Measurements from ENCODE around the gene TNFRSF19. TPM values are rescaled to one million over a fixed set of nuclear protein-coding genes. Genes with fewer than 3 reads are reported as not detected.

Gene TNFRSF19
- total RNA-seq, 1 experiment from 2014 or later, result 0.24 TPM

DNA sequence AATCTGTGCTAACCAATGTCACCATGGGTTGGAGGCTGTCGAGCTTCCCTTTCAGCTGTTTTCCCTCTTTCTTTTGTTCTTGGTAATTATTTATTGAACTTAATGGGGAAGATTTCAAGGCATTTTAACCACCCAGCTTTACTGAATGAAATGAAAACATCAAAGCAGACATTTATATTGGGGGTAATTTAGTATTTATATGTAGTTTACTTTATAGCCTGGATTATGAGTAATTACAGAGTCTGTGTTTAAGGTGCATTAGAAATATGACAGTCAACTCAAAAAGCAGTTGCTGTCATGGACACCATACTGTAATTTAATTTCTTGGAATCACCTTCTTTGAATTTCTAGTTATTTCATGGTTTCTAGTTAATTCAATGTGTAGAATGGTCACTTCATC is 42.0 kb downstream of the TNFRSF19 start:
- Histone ChIP-seq H3K4me3 (no peak overlapping the region), H3K27me3 (ENCODE audit: insufficient read depth, low read depth) (peaks cover 12% of the 10 kb centered on the region; the same call in 1 of the 2 replicates), H3K79me2 (ENCODE audit: low read depth) (no peaks in the 10 kb centered on the region), H4K20me1 (ENCODE audit: insufficient read depth) (no peaks in the 10 kb centered on the region), H3F3A (ENCODE audit: insufficient read depth, low read depth) (no peaks in the 10 kb centered on the region), H3K4me1 (replicated peaks; ENCODE audit: insufficient read depth) (no peaks in the 10 kb centered on the region), H3K27ac (no peak overlapping the region), H3K4me2 (no peak overlapping the region), H2AFZ (no peak overlapping the region), H3K9me2 (ENCODE audit: insufficient read depth) (no peaks in the 10 kb centered on the region), H3K9me3 (ENCODE audit: insufficient read depth, low read depth) (no peaks in the 10 kb centered on the region), H3K36me3 (ENCODE audit: low read depth) (no peaks in the 10 kb centered on the region)
- BruUV-seq (replicated peaks), result no TSS peak
- intact Hi-C loops (cut with micrococcal nuclease; ENCODE audit: unreplicated experiment), result no loop called here
- DNase-seq, result no peak
- ChIA-PET CTCF (no interaction called here), POLR2A (ENCODE audit: unreplicated experiment) (no interaction called here)
- no peak for TF ChIP-seq EZH2 (IDR thresholded peaks at IDR 0.05; ENCODE audit: low read depth)
- TF ChIP-seq, protein P1, sequence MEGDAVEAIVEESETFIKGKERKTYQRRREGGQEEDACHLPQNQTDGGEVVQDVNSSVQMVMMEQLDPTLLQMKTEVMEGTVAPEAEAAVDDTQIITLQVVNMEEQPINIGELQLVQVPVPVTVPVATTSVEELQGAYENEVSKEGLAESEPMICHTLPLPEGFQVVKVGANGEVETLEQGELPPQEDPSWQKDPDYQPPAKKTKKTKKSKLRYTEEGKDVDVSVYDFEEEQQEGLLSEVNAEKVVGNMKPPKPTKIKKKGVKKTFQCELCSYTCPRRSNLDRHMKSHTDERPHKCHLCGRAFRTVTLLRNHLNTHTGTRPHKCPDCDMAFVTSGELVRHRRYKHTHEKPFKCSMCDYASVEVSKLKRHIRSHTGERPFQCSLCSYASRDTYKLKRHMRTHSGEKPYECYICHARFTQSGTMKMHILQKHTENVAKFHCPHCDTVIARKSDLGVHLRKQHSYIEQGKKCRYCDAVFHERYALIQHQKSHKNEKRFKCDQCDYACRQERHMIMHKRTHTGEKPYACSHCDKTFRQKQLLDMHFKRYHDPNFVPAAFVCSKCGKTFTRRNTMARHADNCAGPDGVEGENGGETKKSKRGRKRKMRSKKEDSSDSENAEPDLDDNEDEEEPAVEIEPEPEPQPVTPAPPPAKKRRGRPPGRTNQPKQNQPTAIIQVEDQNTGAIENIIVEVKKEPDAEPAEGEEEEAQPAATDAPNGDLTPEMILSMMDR (conservative IDR thresholded peaks at IDR 0.05), result no peak

DNA sequence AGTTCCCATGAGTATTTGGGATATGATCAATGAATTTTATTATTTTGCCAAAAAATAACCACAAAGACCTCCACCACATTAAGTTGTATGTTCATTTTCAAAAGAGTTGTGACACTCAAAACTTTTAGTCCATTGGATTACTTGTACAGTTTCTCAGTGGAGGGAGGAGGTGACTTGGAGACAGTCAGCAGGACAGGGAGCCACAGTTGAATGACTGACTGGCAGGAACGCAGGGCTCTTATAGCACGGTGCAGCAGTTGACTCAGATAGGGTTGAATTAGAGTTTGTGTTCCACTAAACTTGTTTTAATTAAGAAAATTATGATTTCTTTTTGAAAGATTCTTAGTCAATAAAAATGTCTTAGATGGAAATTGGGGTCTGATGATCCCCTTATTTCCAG is 42.5 kb downstream of the TNFRSF19 start:
- no peaks in the 10 kb centered on the region for H3K4me1 ChIP-seq (replicated peaks; ENCODE audit: insufficient read depth)
- no peaks in the 10 kb centered on the region for H3K79me2 ChIP-seq (ENCODE audit: low read depth)
- H2AFZ ChIP-seq, result no peak overlapping the region
- no TSS peak for BruUV-seq (replicated peaks)
- ChIA-PET POLR2A (ENCODE audit: unreplicated experiment) (no interaction called here), CTCF (no interaction called here)
- DNase-seq, result no peak
- TF ChIP-seq, protein P1 (conservative IDR thresholded peaks at IDR 0.05), result no peak
- no peak for TF ChIP-seq EZH2 (IDR thresholded peaks at IDR 0.05; ENCODE audit: low read depth)
- H3K36me3 ChIP-seq (ENCODE audit: low read depth), result no peaks in the 10 kb centered on the region
- H3K27me3 ChIP-seq (ENCODE audit: insufficient read depth, low read depth), result peaks cover 12% of the 10 kb centered on the region; the same call in 1 of the 2 replicates
- H3K9me2 ChIP-seq (ENCODE audit: insufficient read depth), result no peaks in the 10 kb centered on the region
- H3K4me2 ChIP-seq, result no peak overlapping the region
- no peak overlapping the region for H3K27ac ChIP-seq
- no peak overlapping the region for H3K4me3 ChIP-seq
- intact Hi-C loops (cut with micrococcal nuclease; ENCODE audit: unreplicated experiment), result no loop called here
- no peaks in the 10 kb centered on the region for H3K9me3 ChIP-seq (ENCODE audit: insufficient read depth, low read depth)
- H4K20me1 ChIP-seq (ENCODE audit: insufficient read depth), result no peaks in the 10 kb centered on the region
- H3F3A ChIP-seq (ENCODE audit: insufficient read depth, low read depth), result no peaks in the 10 kb centered on the region

DNA sequence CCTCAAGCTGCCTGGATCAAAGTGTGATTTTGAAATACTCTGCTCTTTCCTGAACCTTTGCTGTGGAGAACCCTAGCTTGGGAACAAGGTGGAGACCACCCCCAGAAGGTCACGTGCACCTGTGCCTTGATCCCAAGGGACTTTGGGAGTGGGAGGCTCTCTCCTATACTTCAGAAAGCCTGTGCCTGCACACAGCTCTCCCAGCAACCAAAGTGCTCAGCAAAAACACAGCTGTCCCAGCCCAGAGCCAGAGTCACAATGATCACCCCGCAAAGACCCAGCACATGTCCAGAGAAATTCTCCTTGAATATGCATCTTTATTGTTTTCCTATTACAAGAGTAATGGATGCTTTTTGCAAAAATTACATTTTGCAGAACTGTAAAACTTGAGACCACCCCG is 43.4 kb downstream of the TNFRSF19 start:
- DNase-seq, result no peak
- no peaks in the 10 kb centered on the region for H3K79me2 ChIP-seq (ENCODE audit: low read depth)
- no peaks in the 10 kb centered on the region for H3K9me3 ChIP-seq (ENCODE audit: insufficient read depth, low read depth)
- H3K27me3 ChIP-seq (ENCODE audit: insufficient read depth, low read depth), result peaks cover 12% of the 10 kb centered on the region; the same call in 1 of the 2 replicates
- ChIA-PET POLR2A (ENCODE audit: unreplicated experiment) (no interaction called here), CTCF (no interaction called here)
- H3K4me2 ChIP-seq, result no peak overlapping the region
- H4K20me1 ChIP-seq (ENCODE audit: insufficient read depth), result no peaks in the 10 kb centered on the region
- no peak overlapping the region for H3K27ac ChIP-seq
- H3K4me1 ChIP-seq (replicated peaks; ENCODE audit: insufficient read depth), result no peaks in the 10 kb centered on the region
- no TSS peak for BruUV-seq (replicated peaks)
- no peak overlapping the region for H3K4me3 ChIP-seq
- intact Hi-C loops (cut with micrococcal nuclease; ENCODE audit: unreplicated experiment), result no loop called here
- TF ChIP-seq, protein P1 (conservative IDR thresholded peaks at IDR 0.05), result no peak
- no peak for TF ChIP-seq EZH2 (IDR thresholded peaks at IDR 0.05; ENCODE audit: low read depth)
- H3K36me3 ChIP-seq (ENCODE audit: low read depth), result no peaks in the 10 kb centered on the region
- H2AFZ ChIP-seq, result no peak overlapping the region
- no peaks in the 10 kb centered on the region for H3F3A ChIP-seq (ENCODE audit: insufficient read depth, low read depth)
- no peaks in the 10 kb centered on the region for H3K9me2 ChIP-seq (ENCODE audit: insufficient read depth)

All from PC-9 (cell line).